Adrenal gland (tissue), 5 donors: Measurements from ENCODE around the gene SENP8.

Experiments
- POLR2A ChIP-seq, 2 donors: fragments of 450-650 bp; IDR thresholded peaks; one replicate each; pipeline ENCODE4 v1.6.1; 2017; ENCODE audit warnings: antibody characterized with exemption in 2 of 2, mild to moderate bottlenecking in 2 of 2, moderate library complexity in 1 of 2
- TF ChIP-seq, protein P1 (sequence below), 6 experiments: fragments of 450-650 bp in 4 of 6; fragments of 200-600 bp in 2 of 6; sonication (generic) in 1 of 6; IDR thresholded peaks; 1 replicate in 5 of 6; 2 replicates in 1 of 6; pipeline versions ENCODE4 v1.5.1 to v1.8.0; 2016 to 2021; ENCODE audit warnings: antibody characterized with exemption in 6 of 6, mild to moderate bottlenecking in 2 of 6, moderate library complexity in 1 of 6
- donor health status: DM: no; HTN: no; CAD: no.

DNA sequence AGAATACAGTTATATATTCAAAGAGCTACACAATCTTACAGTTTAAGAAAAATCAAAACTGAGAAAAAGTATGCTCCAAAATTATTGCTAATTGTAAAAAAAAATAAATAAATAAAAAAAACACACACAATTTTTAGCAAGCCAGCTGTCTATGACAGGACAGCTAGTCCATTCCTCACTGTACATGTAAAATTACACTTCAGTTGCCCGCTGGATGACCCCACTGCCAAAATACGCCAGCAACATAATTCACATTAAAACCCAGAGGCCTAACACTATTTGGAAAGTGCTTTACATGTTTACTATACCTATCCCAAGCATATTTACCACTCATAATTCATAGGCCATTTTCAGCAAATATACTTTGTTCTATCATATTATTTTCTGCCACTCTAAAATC lies 6.1 kb upstream of the SENP8 start:
- TF ChIP-seq, protein P1, sequence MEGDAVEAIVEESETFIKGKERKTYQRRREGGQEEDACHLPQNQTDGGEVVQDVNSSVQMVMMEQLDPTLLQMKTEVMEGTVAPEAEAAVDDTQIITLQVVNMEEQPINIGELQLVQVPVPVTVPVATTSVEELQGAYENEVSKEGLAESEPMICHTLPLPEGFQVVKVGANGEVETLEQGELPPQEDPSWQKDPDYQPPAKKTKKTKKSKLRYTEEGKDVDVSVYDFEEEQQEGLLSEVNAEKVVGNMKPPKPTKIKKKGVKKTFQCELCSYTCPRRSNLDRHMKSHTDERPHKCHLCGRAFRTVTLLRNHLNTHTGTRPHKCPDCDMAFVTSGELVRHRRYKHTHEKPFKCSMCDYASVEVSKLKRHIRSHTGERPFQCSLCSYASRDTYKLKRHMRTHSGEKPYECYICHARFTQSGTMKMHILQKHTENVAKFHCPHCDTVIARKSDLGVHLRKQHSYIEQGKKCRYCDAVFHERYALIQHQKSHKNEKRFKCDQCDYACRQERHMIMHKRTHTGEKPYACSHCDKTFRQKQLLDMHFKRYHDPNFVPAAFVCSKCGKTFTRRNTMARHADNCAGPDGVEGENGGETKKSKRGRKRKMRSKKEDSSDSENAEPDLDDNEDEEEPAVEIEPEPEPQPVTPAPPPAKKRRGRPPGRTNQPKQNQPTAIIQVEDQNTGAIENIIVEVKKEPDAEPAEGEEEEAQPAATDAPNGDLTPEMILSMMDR (IDR thresholded peaks at IDR 0.05) = no peak
- no peak for TF ChIP-seq POLR2A (IDR thresholded peaks at IDR 0.05)
